NCI-H345 treated with DMSO at 0.1 percent for 48 hours (cell line): ENCODE data around the gene HTR1D.
"Not testable (repeated sequence)": the region's sequence is repeated elsewhere in the genome, so short reads cannot be mapped to it uniquely, and the experiment has no call there.

Experiments
- DNase-seq: peaks from one replicate; lab custom pipeline; 2025; ENCODE audit not compliant: unreplicated experiment; lab: John Stamatoyannopoulos, UW

The HTR1D gene

GRCh38 chr1:23217421-23218115, at the start of gene HTR1D:
HTR1D (minus strand) TSS chr1:23217502; CDS start chr1:23194219, 23,283 bp downstream.
- no peak for DNase-seq

DNA sequence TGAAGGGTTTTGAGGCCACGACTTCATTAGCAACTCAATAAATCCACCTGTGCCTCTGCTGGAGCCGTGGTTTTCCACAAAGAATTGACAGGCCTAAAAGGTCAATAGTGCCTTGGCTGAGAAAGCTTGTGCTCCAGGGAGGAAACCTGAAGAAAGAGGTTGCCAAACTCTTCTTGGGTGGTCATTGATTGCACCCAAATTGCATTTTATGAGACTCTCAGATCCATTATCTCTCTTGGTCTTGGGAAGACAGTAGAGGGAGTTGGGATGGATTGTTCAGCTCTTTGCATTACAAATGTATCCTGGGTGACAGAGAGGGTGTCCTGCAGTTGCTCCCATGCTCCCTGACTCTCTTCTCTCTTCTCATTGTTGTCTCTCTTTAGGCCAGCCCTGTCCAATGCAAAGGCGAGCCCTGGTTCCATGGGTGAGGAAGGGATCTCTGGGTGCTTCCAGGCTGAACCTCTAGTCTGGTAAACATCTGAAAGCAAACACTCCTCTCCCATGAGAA, 46.1 kb upstream of the HTR1D start:
- no peak for DNase-seq

GRCh38 chr1:23258082-23258481, 40.8 kb upstream of the HTR1D start:
- not testable (repeated sequence) for DNase-seq

DNA sequence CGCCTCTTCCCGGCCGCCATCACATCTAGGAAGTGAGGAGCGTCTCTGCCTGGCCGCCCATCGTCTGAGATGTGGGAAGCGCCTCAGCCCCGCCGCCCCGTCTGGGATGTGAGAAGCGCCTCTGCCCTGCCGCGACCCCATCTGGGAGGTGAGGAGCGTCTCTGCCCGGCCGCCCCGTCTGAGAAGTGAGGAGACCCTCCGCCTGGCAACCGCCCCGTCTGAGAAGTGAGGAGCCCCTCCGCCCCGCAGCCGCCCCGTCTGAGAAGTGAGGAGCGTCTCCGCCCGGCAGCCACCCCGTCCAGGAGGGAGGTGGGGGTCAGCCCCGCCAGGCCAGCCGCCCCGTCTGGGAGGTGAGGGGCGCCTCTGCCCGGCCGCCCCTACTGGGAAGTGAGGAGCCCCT, 40.1 kb upstream of the HTR1D start:
- DNase-seq, result not testable (repeated sequence)

- DNase-seq, result no peak
Measured at GRCh38 chr1:23254584-23254983, 37.3 kb upstream of the HTR1D start.

- no peak for DNase-seq
Measured at GRCh38 chr1:23251812-23252211, 34.5 kb upstream of the HTR1D start.

- no peak for DNase-seq
Measured at GRCh38 chr1:23249787-23250454, 32.6 kb upstream of the HTR1D start.

GRCh38 chr1:23247276-23247675, 30.0 kb upstream of the HTR1D start:
- DNase-seq, result no peak

DNA sequence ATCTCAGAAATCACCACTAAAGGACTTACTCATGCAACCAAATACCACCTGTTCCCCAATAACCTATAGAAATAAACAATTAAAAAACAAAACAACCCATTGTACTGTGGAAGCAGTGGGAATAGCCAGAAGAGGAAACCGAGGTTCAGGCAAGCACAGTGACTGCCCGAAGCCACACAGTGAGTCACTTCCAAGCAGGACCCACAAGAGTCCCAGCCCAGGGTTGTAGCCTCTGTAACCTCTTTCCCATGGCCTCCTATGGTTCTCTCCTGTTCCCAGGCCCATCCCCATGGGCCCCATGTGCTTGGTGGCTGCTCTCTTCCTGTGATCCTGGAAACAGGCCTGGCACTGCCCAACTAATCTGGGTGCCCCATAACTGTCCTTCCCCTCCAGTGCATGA, 29.0 kb upstream of the HTR1D start:
- DNase-seq, result no peak

GRCh38 chr1:23244256-23244761, 27.0 kb upstream of the HTR1D start:
- DNase-seq, result no peak

GRCh38 chr1:23242414-23242813, 25.1 kb upstream of the HTR1D start:
- no peak for DNase-seq

DNA sequence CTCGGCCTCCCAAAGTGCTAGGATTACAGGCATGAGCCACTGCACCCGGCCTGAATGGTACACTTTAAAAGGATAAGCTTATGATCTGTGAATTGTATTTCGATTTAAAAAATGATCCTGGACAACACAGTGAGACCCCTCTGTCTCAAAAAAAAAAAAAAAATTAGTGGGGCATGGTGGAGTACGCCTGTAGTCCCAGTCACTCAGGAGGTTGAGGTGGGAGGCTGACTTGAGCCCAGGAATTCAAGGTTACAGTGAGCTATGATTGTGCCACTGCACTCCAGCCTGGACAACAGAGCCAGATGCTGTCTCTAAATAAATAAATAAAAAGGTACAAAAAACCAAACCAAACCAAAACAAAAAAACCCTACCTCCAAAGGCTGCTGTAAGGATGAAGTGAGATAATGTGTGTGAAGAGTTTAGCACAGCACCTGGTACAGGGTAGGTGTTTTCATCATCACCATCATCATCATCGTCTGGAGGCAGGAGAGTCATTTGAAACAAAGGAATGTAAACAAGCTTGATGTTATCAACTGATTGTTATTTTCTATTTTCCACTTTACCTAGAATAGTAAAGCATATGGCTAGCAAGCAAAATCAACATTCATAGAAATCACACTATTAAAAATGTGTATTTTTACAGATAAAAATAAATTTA, 22.5 kb upstream of the HTR1D start:
- DNase-seq, result no peak

- no peak for DNase-seq
Measured at GRCh38 chr1:23238565-23238964, 21.3 kb upstream of the HTR1D start.

DNA sequence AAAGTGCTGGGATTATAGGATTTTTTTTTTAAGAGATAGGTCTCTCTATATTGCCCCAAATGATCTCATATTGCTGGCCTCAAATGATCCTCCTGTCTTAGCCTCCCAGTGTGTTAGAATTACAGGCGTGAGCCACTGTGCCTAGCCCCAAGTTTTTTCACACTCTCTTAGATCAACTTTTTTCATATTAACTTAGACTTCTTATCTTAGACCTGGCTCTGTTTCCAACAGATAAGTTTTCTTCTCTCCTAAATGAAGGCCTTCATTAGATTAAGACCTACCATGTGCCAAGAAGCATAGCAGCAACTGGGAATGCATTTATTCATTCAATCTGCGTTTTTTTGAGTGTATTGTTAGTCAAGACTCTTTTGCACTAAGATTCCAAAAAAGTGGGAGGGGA, 20.2 kb upstream of the HTR1D start:
- no peak for DNase-seq

DNA sequence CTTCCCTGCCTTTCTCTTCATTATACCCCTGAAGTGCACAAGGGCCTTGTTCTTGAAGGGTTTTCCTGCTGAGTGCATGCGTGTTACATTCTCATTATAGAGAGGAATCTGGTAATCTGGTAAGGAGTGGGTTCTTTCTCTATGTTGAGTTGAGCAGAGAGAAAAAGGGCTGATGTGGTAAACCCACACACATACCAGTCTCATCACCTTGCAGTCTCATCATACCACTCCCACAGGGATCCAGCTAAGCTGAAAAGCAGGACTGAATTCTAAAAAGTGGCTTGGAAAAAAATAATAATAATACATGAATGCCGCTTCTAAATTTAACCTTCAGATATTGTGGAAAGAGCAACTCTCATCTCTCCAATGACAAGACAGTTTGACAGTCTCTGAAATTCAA, 10.5 kb upstream of the HTR1D start:
- no peak for DNase-seq

DNA sequence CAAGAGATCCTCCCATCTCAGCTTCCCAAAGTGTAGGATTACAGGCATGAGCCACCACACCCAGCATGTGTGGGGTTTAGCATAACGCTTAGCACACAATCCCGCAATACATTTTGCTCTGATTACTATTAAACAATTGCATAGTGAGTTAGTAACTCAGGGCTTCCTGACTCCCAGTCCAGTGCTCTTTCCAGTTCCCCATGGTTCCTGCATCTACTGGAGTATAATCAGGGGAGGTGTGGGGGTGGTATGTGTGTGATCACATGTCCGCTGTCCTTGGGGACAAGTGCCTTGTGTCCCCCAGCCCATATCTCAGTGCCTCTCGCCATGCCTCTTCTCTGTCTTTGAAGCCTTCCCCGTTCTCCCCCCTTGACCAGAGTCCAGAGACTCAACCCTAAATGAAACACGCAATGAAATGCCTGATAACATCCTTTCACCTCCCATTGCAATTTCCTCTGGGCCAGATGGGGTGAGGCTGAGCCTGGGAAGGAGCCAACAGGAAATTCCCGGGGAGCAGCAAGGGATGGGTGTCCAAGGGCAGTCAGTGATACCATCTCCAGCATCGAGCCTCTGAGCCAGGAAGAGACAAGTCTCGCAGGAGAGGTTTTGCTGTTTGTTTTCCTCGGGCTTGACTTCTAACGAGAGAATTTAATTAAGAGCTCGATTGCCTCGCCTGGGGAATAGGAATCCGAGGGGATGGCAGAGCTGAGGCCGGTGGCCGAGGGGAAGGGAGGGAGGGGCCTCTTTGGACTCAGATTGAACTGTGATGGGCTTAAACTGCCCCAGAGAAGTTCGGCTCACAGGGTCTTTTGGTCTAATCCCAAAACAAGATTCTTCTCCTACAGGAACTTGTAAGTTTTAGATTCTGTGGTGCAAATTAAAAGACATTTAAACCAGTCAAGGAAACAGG, 7.7 kb upstream of the HTR1D start:
- DNase-seq, result no peak

GRCh38 chr1:23223963-23224362, 6.7 kb upstream of the HTR1D start:
- DNase-seq, result not testable (repeated sequence)

DNA sequence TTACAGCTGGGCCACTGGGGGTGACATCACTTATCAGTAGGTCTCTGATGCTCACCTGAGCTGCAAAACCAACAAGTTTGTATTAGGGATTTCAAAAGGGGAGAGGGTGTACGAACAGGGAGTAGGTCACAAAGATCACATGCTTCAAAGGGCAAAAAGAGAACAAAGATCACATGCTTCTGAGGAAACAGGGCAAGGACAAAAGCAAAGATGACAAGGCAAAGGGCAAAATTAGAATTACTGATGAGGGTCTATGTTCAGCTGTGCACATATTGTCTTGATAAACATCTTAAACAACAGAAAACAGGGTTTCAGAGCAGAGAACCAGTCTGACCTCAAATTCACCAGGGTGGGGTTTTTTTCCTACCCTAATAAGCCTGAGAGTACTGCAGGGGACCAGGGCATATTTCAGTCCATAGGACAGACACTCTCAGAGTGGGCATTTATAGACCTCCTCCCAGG, 6.2 kb upstream of the HTR1D start:
- not testable (repeated sequence) for DNase-seq

GRCh38 chr1:23222742-23223141, 5.4 kb upstream of the HTR1D start:
- no peak for DNase-seq

DNA sequence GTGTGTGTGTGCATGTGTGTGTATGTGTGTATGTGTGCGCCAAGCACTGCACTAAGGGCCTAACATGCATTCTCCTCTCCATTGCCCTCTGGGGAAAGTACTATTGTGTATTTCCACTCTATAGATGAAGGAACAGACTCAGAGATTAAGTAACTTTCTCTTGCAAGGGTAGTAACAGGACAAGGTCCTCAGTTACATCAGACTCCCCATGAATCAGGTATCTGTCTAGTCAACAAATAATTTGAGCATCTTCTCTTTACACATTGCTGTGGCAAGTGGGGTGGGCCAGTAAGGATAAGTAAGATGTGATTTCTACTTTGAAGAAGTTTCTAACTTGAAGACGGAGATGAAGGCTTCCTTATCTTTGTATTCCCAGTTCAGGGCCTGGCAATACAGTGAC, 5.0 kb upstream of the HTR1D start:
- DNase-seq, result no peak

DNA sequence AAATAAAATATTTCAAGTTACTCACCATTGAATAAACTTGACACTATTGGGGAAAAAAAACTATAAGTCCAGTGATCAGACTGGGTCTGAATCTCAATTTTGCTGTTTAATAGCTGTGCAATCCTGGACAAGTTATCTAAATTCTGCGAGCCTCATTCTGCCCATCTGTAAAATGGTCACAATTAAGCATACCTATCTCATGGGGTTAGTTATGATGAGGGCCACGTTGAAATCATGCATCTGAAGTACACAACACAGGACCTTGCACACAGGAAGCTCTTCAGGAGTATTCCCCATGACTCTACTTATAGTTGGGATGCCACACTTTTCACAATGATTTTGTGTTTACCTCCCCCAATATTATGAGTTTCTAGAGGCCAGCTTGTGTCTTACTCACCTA, 3.8 kb upstream of the HTR1D start:
- DNase-seq, result no peak
